CD4-positive, alpha-beta T cell treated with Interleukin-2 at 100 ng/mL for 4 hours (primary cell): ENCODE results near the gene TMOD1.
"Not testable (repeated sequence)": the region's sequence is repeated elsewhere in the genome, so short reads cannot be mapped to it uniquely, and the experiment has no call there.

Source experiments
- DNase-seq: peaks from one replicate; pipeline ENCODE4 v3.0.0-alpha.2; 2020; ENCODE audit warnings: low spot score

TMOD1 gene

GRCh38 chr9:97501177-97501971 lies at the start of gene TMOD1:
TSS of gene TMOD1 (plus strand) at chr9:97501666. CDS start at chr9:97524189, 22,523 bp downstream.
- DNase-seq = peak; percentile 12

GRCh38 chr9:97453573-97453972 lies 47.9 kb upstream of the TMOD1 start:
- DNase-seq = not testable (repeated sequence)

- not testable (repeated sequence) for DNase-seq
These were observed 44.6 kb upstream of the TMOD1 start for GRCh38 chr9:97456841-97457240.

GRCh38 chr9:97459326-97459725 lies 42.1 kb upstream of the TMOD1 start:
- DNase-seq = no peak

GRCh38 chr9:97462159-97462558 lies 39.3 kb upstream of the TMOD1 start:
- no peak for DNase-seq

- DNase-seq = no peak
These were observed 38.6 kb upstream of the TMOD1 start for GRCh38 chr9:97462914-97463313.

GRCh38 chr9:97468658-97469448 lies 32.6 kb upstream of the TMOD1 start:
- peak; percentile 12 for DNase-seq

GRCh38 chr9:97470076-97470475 lies 31.4 kb upstream of the TMOD1 start:
- DNase-seq = no peak

GRCh38 chr9:97473717-97474116 lies 27.7 kb upstream of the TMOD1 start:
- DNase-seq = no peak

GRCh38 chr9:97474372-97474925 lies 27.0 kb upstream of the TMOD1 start:
- DNase-seq = no peak

GRCh38 chr9:97475059-97475458 lies 26.4 kb upstream of the TMOD1 start:
- DNase-seq = no peak

GRCh38 chr9:97478301-97478981 lies 23.0 kb upstream of the TMOD1 start:
- DNase-seq = no peak

- no peak for DNase-seq
These were observed 21.8 kb upstream of the TMOD1 start for GRCh38 chr9:97479496-97480159.

- no peak for DNase-seq
These were observed 21.3 kb upstream of the TMOD1 start for GRCh38 chr9:97480174-97480573.

- no peak for DNase-seq
These were observed 20.7 kb upstream of the TMOD1 start for GRCh38 chr9:97480749-97481148.

GRCh38 chr9:97484134-97484533 lies 17.3 kb upstream of the TMOD1 start:
- DNase-seq = no peak

- DNase-seq = no peak
These were observed 14.4 kb upstream of the TMOD1 start for GRCh38 chr9:97487107-97487506.

GRCh38 chr9:97487861-97488260 lies 13.6 kb upstream of the TMOD1 start:
- DNase-seq = no peak

- no peak for DNase-seq
These were observed 10.1 kb upstream of the TMOD1 start for GRCh38 chr9:97491216-97491999.

GRCh38 chr9:97497558-97498375 lies 3.7 kb upstream of the TMOD1 start:
- not testable (repeated sequence) for DNase-seq
